Measurements from ENCODE around the gene IRF9. TPM values are rescaled to one million over a fixed set of nuclear protein-coding genes. Genes with fewer than 3 reads are reported as not detected.
A peak's percentile ranks its signal among the peaks of the same experiment; 100 is the strongest.

The IRF9 gene
- total and polyA plus RNA-seq, 2 of the 13 experiments (the other 11 are each of a cell fraction or from before 2014, with no cell fraction given): 14.9 to 49.7 TPM

DNA sequence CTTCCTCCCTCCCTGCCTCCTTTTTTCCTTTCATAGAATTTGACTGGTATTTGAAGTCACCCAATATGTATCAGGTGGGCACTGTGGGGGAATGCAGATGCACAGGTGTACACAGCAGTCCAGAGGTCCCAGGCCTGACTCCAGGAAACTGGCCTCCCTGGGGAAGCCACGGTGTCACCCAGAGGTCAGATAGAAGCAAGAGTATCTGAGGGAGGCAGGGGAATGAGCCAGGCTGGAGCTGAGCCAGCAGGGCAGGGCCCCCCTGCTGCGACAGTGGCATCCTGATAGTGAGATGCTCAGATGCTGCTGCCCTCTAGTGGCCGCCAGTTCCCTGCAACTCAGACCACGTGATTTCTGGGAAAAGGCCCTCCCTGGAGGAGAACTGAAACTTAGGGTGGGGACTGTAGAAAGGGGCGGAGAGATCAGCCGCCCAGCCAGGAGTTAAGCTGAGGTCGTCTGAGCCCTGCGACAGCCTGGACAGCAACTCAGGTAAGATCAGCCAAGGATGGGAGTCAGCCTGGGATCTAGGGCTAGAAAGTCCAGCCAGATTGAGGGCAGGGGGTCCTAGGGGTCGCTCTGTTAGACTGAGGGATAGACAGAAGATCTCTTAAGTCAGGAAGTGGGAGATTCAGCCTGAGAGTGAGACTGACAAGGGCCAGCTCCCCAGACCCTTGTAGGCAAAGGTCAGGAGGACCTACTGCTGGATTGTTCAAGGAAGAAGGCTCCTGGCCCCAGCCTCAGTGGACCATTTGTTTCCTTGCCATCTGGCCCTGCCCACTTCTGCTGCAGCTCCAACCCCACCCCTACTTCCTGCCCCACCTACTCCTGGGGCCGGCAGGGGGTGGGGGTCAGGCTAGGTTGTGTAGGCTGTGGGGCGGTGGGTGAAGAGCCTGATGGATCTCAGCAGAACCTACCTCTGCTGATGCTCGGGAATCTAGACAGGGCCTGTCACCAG is at the start of gene IRF9 (continued):
- TF ChIP-seq HOXA3 (CRISPR knock-in tag; IDR thresholded peaks at IDR 0.05) (peak; percentile 95), MIER2 (CRISPR knock-in tag; IDR thresholded peaks at IDR 0.05) (peak; percentile 91), ZEB1 (IDR thresholded peaks at IDR 0.05; ENCODE audit: insufficient replicate concordance, low read depth) (peak; percentile 84), CCAR2 (optimal IDR thresholded peaks at IDR 0.05; ENCODE audit: low read depth, low read length) (peak; percentile 69), PHF20 (CRISPR knock-in tag; IDR thresholded peaks at IDR 0.05) (peak; percentile 84), ELF1 (CRISPR knock-in tag; IDR thresholded peaks at IDR 0.05) (peak; percentile 88), ZNF207 (IDR thresholded peaks at IDR 0.05; ENCODE audit: borderline replicate concordance) (peak; percentile 78; the same call in 1 of the 2 replicates), DMAP1 (CRISPR knock-in tag; IDR thresholded peaks at IDR 0.05) (peak; percentile 100), TSC22D2 (CRISPR knock-in tag; IDR thresholded peaks at IDR 0.05; ENCODE audit: borderline replicate concordance) (peak; percentile 100), RAD21 (CRISPR knock-in tag; IDR thresholded peaks at IDR 0.05) (peak; percentile 99), ZNF333 (CRISPR knock-in tag; IDR thresholded peaks at IDR 0.05; ENCODE audit: borderline replicate concordance) (no peak), ZNF318 (CRISPR knock-in tag; IDR thresholded peaks at IDR 0.05) (peak; percentile 97), ZNF24 (IDR thresholded peaks at IDR 0.05) (peak; percentile 54; the same call in 1 of the 2 replicates), ZNF556 (CRISPR knock-in tag; IDR thresholded peaks at IDR 0.05; ENCODE audit: borderline replicate concordance) (peak; percentile 92; the same call in 1 of the 2 replicates), ZNF883 (CRISPR knock-in tag; IDR thresholded peaks at IDR 0.05; ENCODE audit: not compliant biosample characterization) (peak; percentile 93), CENPX (CRISPR knock-in tag; IDR thresholded peaks at IDR 0.05) (no peak), ZNF138 (CRISPR knock-in tag; IDR thresholded peaks at IDR 0.05; ENCODE audit: low read depth) (peak; percentile 63; the same call in 1 of the 2 replicates)
- TF ChIP-seq, protein P1, sequence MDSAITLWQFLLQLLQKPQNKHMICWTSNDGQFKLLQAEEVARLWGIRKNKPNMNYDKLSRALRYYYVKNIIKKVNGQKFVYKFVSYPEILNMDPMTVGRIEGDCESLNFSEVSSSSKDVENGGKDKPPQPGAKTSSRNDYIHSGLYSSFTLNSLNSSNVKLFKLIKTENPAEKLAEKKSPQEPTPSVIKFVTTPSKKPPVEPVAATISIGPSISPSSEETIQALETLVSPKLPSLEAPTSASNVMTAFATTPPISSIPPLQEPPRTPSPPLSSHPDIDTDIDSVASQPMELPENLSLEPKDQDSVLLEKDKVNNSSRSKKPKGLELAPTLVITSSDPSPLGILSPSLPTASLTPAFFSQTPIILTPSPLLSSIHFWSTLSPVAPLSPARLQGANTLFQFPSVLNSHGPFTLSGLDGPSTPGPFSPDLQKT (CRISPR knock-in tag; IDR thresholded peaks at IDR 0.05; ENCODE audit: borderline replicate concordance): no peak; the same call in 1 of the 2 replicates

Data from HepG2 (cell line).